ENCODE measurements around the gene EHD2.
"Not testable (repeated sequence)": the region's sequence is repeated elsewhere in the genome, so short reads cannot be mapped to it uniquely, and the experiment has no call there.

Gene EHD2

DNA sequence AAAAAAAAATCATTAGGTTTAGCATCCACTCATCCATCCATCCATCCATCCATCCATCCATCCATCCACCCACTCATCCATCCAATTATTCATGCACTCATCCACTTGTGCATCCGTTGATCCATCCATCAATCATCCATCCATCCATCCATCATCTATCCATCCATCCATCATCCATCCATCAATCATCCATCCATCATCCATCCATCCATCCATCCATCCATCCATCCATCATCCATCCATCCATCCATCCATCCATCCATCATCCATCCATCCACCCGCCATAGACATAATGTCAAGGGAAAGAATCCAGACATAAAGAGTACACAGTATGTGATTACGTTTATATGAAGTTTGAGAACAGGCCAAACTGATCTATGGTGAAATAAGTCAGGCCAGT, 56.3 kb downstream of the EHD2 start:
- DNase-seq (ENCODE audit: low spot score) = no peak

DNA sequence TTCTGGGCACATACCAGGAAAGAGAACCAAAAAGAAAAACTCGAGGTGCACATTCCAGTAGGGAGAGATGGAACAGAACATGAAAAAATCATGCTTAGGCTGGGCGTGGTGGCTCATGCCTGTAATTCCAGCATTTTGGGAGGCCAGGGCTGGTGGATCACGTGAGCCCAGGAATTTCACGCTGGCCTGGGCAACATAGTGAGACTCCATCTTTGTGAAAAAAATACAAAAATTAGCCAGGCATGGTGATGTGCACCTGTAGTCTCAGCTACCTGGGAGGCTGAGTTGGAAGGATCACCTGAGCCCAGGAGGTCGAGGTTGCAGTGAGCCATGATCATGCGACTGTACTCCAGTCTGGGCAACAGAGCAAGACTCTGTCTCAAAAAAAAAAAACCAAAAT, 58.1 kb downstream of the EHD2 start:
- DNase-seq (ENCODE audit: low spot score) = not testable (repeated sequence)

DNA sequence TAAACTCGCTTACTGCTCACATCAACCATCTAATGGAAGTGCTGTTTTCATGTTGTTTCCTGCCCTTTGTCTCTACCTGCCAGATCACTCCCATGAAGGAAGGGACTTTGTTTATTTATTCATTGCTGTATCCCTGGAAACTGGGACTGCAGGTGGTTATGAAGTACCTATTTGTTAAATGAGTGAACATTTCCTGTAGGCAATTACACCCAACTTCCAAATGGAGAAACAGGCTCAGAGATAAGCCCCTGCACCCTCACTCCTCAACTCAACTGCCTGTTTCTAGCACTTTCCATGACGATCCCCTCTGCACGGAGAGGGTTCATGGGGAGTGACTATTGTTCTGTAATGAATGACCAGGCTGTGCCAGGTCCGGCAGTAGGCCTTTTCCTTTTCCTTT, 63.3 kb downstream of the EHD2 start:
- no peak for DNase-seq (ENCODE audit: low spot score)

GRCh38 chr19:47777245-47778048, 64.2 kb downstream of the EHD2 start:
- DNase-seq (ENCODE audit: low spot score) = not testable (repeated sequence)

DNA sequence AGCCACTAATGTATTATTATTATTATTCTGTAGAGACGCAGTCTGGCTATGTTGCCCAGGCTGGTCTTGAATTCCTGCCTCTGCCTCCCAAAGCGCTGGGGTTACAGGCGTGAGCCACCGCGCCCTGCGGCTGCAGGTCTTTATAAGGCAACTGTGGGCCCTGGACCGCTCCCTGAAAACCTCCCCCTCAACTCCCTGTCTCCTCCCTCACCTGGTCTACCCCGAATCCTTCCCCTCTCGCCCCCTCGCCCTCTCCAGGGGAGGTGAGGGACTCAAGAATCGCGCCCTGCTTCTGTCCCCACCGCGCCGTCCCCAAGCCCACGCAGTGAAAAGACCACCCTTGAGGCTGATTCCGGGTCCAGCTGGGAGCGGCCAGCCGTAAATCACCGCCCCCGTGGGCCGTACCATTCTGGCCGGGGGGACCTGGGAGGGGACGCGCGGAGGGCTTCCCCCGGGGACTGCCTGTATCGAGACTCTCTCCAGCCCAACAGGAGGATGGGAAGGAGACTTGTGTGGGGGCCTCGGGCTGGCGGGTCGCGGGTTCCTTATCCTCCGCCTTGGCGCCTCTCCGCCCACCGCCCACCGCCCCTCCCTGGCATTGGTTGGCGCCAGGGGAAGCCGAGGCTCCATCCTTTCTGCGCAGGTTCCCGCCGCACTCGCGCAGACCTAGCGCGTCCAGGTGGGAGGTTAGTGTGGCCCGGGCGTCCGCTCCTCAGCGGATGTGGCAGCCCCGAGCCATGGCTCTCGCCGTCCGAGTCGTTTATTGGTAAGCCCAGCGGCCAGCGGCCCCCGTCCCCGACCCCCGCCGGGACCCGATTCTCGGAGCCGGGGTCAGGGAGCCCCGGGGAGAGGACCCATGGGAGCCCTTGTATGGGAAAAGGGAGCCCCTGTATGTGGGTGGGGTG, 65.1 kb downstream of the EHD2 start, which contains the start of gene SELENOW:
TSS of gene SELENOW (plus strand) at position 655 of the 905 bp plus-strand sequence. CDS start at position 738, 83 bp downstream.
- peak; percentile 87 for DNase-seq (ENCODE audit: low spot score)

DNA sequence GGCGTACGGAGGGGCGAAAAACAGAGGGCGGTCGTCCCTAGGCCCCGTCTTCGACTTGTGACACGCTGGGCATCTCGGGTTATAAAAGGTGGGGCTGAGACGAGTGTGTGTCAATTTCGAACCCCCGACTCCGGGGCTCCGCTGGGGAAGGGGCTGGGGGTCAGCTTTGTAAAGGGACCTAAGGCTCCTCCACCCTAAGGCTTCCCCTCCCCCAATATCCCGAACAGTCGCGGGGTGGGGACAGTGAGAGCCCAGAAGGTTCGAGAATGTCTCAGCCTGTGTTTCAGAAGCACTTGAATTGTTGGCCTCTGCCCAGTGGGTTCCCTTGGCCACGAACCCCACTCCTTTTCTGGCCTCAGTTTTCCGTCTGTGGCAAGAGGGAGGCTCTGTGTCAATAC, 65.7 kb downstream of the EHD2 start:
- no peak for DNase-seq (ENCODE audit: low spot score)

- peak; percentile 50 for DNase-seq (ENCODE audit: low spot score)
These were observed 66.4 kb downstream of the EHD2 start for GRCh38 chr19:47779524-47780214.

- no peak for DNase-seq (ENCODE audit: low spot score)
These were observed 67.0 kb downstream of the EHD2 start for GRCh38 chr19:47780215-47780551.

DNA sequence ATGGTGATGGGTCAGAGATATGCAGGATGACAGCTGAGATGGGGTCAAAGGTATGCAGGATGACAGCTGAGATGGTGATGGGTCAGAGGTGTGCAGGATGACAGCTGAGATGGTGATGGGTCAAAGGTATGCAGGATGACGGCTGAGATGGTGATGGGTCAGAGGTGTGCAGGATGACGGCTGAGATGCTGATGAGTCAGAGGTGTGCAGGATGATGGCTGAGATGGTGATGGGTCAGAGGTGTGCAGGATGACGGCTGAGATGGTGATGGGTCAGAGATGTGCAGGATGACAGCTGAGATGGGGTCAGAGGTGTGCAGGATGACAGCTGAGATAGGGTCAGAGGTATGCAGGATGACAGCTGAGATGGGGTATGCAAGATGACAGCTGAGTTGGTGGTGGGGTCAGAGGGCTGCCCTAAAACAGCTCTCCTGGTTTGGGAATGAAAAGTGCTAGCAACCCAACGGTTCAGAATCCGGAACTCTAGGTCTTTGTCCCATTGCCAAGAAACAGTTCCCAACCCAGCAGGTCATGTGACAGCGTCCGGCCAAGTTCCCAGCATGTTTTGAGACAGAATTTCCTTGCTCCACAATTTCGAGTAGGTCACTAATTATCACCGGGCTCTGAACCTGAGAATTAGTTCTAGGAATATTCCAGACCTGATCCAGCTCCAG, 68.5 kb downstream of the EHD2 start:
- DNase-seq (ENCODE audit: low spot score) = peak; percentile 33

- DNase-seq (ENCODE audit: low spot score) = no peak
These were observed 73.3 kb downstream of the EHD2 start for GRCh38 chr19:47786566-47786965.

DNA sequence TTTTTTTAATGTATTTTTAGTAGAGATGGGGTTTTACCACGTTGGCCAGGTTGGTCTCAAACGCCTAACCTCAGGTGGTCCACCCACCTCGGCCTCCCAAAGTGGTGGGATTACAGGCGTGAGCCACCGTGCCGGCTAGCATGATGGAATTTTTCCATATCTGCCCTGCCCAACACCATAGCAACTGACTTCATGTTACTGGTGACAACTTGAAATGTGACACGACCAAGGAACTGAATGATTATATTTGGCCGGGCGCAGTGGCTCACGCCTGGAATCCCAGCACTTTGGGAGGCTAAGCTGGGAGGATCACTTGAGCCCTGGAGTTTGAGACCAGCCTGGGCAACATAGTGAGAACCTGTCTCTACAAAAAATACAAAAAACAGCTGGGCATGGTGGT, 74.1 kb downstream of the EHD2 start:
- DNase-seq (ENCODE audit: low spot score) = not testable (repeated sequence)

- DNase-seq (ENCODE audit: low spot score) = not testable (repeated sequence)
These were observed 76.6 kb downstream of the EHD2 start for GRCh38 chr19:47789811-47790210.

DNA sequence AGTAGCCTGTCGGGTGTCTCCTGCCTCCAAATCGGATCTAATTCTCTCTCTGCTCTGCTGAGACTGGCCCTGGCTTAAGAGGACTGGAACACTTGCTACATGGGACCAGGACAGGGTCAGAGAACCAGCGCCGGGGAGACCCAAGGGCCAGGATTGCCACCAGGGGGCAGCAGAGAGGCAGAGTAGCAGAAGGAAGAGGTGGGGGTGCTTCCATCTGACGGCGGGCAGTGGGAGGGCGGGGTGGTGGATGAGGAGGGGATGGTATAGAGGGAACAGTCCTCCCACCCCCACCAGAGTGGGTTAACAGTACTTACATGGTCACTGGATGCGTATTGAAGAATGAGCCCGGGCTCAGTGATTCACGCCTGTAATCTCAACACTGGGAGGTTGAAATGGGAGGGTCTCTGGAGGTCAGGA, 77.2 kb downstream of the EHD2 start:
- DNase-seq (ENCODE audit: low spot score) = peak; percentile 85

DNA sequence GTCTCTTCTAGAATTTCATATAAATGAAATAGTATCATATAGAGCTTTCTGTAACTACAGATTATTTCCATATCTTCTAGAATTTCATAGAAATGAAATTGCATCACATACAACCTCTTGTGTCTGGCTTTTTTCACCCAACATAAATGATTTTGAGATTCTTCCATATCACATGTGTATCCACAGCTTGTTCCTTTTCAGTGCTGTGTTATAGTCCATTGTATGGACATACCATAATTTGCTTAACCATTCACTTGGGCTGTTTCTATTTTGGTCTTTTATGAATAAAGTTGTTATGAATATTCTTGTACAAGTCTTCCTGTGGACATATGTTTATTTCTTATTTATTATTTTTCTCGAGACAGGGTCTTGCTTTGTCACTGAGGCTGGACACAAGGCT, 79.4 kb downstream of the EHD2 start:
- no peak for DNase-seq (ENCODE audit: low spot score)
